Fibroblast of pulmonary artery (primary cell): Measurements from ENCODE around the gene MBNL3.
"Not testable (repeated sequence)": the region's sequence is repeated elsewhere in the genome, so short reads cannot be mapped to it uniquely, and the experiment has no call there.

Experiments used
- DNase-seq: peaks from one replicate; pipeline ENCODE4 v3.0.0-alpha.2; 2010; ENCODE audit warnings: low read depth
- H3K4me3 ChIP-seq: replicated peaks from 2 replicates; pipeline ENCODE4 v1.5.1; 2011; ENCODE audit warnings: low read depth, mild to moderate bottlenecking, control low read depth, low read length, moderate library complexity
- CTCF ChIP-seq: IDR thresholded peaks from 2 replicates; pipeline ENCODE4 v1.5.1; 2011; ENCODE audit warnings: mild to moderate bottlenecking, control low read depth, low read length, inconsistent platforms; ENCODE audit errors: missing control alignments

Gene MBNL3

DNA sequence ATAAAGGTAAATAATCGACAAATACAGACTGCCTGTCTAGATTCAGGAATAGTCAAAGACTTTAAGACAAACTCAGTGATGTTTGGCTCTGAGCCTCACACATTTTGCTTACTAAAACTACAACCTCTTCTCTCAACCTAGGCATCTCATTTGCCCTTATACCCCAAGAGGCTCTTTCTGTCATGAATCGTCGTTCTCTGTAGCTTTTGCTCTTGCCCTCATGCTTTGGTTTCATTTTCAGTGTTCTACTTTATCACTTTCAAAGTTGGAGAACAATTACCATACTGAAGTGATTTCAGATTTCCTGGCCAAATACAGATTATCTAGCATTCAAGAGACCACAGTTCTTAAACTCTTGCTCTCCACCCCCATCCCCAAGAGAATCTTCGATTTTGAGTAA, 155.5 kb downstream of the MBNL3 start:
- no peak for DNase-seq
- no peak overlapping the region for H3K4me3 ChIP-seq
- no peak for TF ChIP-seq CTCF

- TF ChIP-seq CTCF: no peak
Measured at GRCh38 chrX:132331532-132331931, 157.3 kb downstream of the MBNL3 start.

DNA sequence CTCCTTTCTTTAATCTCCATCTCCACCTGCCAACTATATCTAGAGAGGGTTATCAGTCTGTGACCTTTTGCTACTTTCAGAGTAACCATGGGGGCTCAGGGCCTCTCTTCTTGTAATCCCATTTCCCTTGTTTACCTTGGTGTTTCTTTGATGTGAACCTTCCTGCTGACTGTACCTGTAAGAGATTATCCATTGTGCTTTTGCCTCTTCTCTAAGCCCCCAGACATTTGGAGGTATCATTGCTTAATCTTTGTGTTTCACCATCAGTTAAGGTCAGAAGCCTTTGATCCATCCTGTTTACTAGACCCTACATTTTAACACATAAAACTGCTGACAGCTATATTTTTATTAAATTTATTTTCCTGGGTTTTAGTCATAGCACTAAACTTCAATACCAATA, 157.8 kb downstream of the MBNL3 start:
- no peak for DNase-seq
- H3K4me3 ChIP-seq: no peak overlapping the region
- TF ChIP-seq CTCF: no peak

More at GRCh38 chrX:132331532-132331931, 157.3 kb downstream of the MBNL3 start:
- DNase-seq: no peak
- H3K4me3 ChIP-seq: no peak overlapping the region

GRCh38 chrX:132330156-132330729, 158.6 kb downstream of the MBNL3 start:
- no peak for TF ChIP-seq CTCF
- no peak for DNase-seq
- H3K4me3 ChIP-seq: no peak overlapping the region

DNA sequence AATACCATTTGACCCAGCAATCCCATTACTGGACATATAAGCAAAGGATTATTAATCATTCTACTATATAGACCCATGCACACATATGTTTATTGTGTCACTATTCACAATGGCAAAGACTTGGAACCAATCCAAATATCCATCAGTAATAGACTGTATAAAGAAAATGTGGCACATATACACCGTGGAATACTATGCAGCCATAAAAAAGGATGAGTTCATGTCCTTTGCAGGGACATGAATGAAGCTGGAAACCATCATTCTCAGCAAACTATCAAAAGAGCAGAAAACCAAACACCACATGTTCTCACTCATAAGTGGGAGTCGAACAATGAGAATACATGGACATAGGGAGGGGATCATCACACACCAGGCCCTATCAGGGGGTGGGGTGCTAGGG, 161.9 kb downstream of the MBNL3 start:
- DNase-seq, H3K4me3 ChIP-seq: not testable (repeated sequence)
